NK-92 (cell line): ENCODE results near the gene GPR176.

Experiments
- DNase-seq: peaks from one replicate; lab custom pipeline; 2025; ENCODE audit not compliant: unreplicated experiment; lab: John Stamatoyannopoulos, UW

The GPR176 gene

GRCh38 chr15:39785841-39786240, 134.2 kb downstream of the GPR176 start:
- no peak for DNase-seq

GRCh38 chr15:39785139-39785538, 134.9 kb downstream of the GPR176 start:
- DNase-seq = no peak

DNA sequence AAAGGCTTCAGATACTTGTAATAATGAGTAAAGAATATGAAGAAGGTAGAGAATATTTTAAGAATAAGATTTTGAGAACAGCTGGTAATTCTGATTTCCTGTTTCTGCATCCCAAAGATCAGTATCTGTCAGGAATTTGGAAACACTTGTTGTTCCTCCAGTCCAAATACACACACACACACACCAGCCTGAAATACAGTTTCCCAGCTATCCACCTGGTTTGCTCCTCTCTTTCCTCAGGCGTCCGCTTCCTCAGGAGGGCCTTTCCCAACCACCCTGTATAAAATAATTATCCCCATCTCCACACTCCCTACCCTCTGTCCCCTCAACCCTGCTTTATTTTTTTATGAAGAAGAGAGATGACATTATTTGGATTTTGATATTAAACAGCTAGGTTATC, 135.4 kb downstream of the GPR176 start:
- no peak for DNase-seq

- DNase-seq = no peak
These were observed 135.9 kb downstream of the GPR176 start for GRCh38 chr15:39784125-39784524.

DNA sequence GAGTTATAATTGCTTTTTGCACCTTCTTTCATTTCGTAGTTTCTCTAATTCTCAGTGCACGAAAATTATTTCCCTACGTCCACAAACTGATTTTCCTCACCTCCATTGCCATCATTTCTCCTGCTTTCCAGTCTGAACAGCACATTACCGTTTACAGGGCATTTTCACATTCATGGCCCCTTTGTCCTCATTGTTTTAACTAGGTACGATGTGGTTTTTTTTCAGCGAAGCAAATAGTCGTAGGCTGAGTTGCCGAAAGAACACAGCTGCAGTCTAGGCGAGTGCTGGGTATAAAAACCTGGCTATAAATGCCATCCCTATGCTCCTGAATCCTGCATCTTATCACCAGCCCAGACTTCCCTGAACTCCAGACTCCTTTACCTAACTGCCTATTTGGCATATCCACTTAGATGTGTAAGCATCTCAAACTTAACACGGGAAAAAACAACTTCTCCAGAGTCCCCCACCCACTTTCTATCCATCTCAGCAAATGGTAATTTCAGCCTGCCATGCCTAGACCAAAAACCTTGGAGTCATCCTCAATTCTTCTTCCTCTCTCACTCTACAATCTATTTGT, 136.7 kb downstream of the GPR176 start:
- no peak for DNase-seq

DNA sequence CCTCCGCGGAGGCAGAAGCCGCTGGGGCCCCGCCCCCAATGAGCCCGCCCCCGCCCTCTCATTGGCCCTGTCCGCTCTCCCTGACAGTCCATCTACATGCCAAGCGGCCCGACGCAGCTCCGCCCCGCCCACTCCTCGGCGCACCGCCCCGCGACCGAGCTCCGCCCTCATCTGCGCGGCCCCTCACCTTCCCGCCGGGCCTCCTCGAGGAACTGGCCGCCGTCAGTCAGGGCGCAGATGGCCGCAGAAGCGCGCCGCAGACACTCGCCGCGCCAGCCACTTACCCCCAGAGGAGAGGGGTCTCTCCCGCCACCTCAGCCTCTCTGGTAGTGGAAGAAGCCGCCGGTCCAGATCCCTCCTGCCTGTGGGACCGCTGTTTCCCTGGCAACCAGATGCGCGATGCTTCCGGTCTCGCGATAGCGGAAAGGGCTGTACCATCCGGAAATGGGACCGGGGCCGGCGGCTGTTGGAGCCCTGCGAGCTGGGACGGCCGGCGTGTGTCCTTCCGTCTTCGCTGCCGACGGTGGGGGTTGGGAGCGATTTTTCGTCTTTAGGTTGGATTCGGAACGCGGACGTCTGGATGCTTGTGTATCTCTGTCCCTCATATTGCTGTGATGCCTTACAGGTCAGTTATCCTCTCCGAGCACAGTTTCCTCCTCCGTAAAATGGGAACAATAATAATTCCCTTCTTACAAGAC, 137.5 kb downstream of the GPR176 start, which contains the start of gene FSIP1:
FSIP1 (minus strand) TSS at position 401 of the 698 bp plus-strand sequence. CDS start 6,317 bp downstream, outside the sequence.
- peak; percentile 84 for DNase-seq

DNA sequence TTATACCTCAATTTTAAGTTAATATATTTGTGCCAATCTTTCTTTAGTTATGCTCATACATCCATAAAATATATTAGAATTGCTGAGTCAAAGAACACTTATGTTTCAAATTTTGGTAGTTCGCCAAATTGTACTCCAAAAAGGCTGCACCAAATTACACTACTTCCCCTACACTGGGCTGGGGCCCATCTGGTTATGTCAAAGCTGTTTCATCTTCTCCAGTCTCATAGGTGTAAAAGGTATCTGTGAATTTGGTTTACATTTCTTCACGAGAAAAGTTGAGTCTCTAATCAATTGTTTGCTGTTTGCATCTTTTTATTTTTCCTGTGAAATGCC, 138.1 kb downstream of the GPR176 start:
- DNase-seq = no peak

DNA sequence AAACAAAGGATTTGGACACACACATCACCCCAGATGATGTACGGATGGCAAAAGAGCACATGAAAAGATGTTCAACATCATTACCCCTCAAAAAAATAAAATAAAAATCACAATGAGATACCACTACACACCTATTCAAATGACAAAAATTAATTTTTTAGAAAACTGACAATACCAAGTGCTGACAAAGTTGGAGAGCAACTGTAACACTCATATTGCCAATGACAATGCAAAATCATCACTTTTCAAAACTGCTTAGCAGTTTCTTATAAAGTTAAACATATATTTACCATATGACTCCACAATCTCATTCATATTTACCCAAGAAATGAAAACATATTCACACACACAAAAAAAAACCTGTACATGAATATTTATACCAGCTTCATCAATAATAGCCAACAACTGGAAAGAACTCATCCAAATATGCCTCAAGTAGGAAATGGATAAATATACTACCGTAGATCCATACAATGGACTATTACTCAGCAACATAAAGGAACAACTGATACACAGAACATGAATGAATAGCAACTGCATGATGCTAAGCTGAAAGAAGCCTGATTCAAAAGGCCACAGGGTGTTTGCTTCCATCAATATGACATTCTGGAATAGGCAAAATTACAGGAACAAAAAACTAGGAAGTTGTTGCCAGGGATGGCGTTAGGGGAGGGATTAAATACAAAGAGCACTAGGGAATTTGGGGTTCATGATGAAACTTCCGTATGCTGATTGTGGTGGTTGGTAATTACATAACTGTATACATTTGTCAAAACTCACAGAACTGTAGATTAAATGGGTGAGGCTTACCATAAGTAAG, 138.7 kb downstream of the GPR176 start:
- DNase-seq = no peak

GRCh38 chr15:39778021-39778420, 142.0 kb downstream of the GPR176 start:
- no peak for DNase-seq

DNA sequence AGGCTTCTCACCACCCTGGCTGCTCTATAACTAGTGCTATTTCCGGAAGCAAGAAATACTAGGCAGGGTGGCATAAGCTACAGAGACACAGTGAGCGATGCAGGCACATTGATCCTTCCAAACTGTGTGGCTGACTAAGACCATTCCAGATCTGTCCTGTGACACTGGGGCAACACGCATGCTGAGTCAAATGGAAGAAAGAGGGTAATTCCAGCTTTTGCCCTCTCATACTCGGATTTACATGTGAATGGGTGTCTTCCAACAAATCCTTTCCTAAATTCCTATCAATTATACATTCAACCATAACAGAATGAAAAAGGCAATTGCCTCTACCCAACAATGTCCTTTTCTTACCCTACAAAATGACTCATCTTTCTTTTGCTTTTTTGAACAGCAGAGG, 142.6 kb downstream of the GPR176 start:
- DNase-seq = no peak

DNA sequence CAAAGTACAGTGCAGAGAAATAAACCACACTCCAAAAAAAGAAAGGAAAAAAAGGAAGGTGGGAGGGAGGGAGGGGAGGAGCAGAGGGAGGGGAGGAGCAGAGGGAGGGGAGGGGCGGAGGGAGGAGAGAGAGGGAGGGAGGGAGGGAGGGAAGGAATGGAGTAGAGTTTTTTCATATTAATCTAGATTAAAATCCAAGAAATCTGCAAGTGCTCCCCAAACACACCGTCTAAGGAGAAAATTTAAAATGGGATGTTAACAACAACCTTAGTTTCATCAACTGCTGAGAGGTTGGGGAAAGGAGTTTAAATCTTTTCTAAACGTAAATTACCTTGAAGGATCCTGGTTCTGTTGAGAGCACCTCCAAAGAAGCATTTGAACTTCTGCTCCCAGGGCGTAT, 144.0 kb downstream of the GPR176 start:
- DNase-seq = no peak

- DNase-seq = no peak
These were observed 145.3 kb downstream of the GPR176 start for GRCh38 chr15:39774688-39775267.

DNA sequence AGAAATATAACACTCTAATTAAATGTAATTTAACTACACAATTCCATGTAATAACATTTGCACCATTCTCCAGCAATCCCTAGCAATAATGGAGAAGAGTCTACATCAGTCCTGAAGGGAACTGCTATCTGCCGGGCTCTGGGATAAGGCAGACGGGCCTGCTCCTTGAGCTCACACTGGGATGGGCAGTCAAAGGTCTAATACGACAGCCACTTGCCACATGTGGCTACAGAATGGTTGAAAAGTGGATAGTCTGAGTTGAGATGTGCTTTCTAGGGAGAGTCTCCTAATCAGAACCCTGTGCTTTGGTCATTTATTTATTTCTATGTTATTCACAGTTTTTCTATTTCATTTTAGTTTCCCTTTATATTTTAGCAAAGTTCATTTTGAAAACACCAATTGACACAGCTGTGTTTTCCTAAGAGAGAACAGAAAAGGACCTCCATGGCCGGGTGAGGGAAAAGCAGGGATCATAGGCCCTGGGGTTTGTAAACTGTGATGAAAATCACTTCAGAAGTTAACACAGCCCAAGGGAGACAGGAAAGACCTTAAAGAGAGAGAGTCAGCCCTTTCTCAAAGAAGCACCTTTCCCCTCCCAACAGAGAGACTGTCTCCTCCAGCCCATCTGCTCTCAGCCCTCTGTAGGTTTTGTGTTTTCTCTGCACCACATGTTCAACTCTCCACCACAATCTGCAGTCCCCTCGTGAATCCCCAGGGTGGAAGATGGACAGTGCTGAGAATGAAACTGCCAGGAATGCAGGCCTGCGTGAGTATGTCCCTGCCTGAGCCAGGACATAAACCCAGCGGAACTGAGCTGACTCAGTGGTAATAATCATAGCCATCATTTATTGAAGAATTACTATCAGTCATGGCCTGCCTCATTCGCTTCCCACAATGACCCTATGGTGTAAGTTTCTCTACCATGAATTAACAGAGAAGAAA, 149.0 kb downstream of the GPR176 start:
- DNase-seq = no peak

DNA sequence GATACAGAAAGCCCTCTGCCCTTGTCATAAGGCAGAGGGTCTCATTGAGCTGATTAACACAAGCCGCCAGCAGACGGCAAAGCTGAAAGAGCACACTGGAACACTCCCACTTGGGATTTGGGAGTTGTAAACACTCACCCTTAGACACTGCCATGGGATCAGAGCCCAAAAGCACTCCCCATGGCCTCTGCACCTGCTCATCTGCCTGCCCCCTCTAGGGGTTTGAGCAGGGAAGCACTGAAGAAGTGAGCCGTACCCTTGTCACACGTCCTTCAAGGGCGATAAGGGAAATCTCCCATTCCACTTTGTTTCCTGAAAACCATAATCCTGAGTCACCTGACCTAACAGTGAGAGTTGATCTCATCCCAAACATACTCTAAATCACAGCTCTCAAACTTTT, 152.1 kb downstream of the GPR176 start:
- DNase-seq = no peak

GRCh38 chr15:39761006-39761405, 159.1 kb downstream of the GPR176 start:
- DNase-seq = no peak

- no peak for DNase-seq
These were observed 163.1 kb downstream of the GPR176 start for GRCh38 chr15:39756806-39757522.

DNA sequence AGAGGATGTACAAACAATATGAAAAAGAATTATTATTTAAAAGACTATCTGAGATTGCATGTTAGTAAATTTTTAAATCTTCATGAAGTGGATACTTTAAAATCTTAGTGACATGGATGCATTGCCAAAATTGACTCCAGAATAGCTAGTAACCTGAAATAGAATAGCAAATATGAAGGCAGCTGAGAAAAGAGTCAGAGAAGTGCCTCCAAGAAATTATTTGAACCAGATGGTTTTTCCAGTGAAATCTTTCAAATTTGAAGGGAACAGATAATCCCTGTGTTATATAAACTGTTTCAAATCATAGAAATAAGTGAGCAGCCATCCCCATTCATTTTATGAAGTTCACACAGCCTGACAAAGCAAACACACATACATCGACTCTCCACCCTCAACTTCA, 167.1 kb downstream of the GPR176 start:
- DNase-seq = no peak

GRCh38 chr15:39752246-39752645, 167.8 kb downstream of the GPR176 start:
- no peak for DNase-seq
